Measurements from ENCODE around the gene NATD1.

The NATD1 gene

DNA sequence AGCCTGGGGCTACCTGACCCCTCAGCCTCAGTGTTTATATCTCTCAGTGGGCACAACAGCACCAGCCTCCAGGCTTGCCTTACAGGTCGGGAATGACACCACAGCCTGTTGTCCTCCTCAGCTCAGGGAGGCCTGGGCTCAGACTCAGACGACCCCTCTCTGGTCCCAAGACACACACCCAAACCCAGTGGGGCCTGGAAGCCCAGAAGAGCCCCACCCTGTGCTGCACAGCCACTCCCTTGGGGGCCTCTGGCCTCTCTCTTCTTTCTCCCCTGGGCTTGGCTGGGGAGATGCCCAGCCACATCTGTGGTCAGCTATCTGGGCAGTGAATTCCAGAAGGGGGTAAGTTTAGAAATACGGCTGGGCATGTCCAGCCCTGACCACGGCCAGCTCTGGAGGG, 2.4 kb downstream of the NATD1 start:
- DNase-seq (ENCODE audit: extremely low read depth, low read depth) = no peak
- H3K4me3 ChIP-seq (replicated peaks; ENCODE audit: low read depth, low read length) = no peak overlapping the region
- TF ChIP-seq, protein P1, sequence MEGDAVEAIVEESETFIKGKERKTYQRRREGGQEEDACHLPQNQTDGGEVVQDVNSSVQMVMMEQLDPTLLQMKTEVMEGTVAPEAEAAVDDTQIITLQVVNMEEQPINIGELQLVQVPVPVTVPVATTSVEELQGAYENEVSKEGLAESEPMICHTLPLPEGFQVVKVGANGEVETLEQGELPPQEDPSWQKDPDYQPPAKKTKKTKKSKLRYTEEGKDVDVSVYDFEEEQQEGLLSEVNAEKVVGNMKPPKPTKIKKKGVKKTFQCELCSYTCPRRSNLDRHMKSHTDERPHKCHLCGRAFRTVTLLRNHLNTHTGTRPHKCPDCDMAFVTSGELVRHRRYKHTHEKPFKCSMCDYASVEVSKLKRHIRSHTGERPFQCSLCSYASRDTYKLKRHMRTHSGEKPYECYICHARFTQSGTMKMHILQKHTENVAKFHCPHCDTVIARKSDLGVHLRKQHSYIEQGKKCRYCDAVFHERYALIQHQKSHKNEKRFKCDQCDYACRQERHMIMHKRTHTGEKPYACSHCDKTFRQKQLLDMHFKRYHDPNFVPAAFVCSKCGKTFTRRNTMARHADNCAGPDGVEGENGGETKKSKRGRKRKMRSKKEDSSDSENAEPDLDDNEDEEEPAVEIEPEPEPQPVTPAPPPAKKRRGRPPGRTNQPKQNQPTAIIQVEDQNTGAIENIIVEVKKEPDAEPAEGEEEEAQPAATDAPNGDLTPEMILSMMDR (IDR thresholded peaks at IDR 0.05; ENCODE audit: low read depth, low read length, missing control alignments) = no peak

DNA sequence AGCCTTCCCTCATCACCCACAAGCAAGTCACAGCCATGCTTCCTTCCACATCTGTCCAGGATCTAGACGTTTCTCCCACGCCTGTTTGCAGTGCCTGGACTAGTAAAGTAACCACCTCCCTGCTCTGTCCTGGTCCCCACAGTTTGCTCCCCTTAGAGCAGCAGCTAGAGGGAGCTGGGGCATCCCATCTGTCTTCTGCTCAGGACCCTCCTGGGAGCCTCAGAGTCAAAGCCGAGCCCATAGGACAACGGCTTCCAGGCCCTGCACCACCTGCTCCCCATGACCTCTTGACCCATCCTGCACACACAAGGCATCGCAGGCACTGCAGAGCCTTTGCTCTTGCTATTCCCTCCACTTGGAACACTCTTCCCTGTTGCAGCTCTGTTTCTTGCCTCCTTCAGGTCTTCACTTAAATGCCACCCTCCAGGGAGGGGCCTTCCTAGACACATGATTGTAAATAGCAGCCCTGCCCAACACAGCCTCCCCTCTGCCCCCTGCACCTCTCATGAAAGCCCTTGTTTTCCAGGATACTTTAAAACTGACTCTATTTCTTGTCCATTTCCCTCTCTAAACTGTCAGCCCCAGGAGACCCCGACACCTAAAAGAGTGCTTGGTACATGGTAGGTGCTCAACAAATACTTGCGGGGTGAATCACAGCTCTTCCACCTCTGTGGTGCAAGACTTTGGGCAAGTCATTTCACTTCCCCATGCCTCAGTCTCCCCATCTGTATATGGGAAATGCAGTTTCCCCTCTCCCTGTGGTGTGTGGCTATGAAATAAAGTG, 3.1 kb downstream of the NATD1 start:
- no peak for DNase-seq (ENCODE audit: extremely low read depth, low read depth)
- TF ChIP-seq, protein P1 (IDR thresholded peaks at IDR 0.05; ENCODE audit: low read depth, low read length, missing control alignments) = no peak
- no peak overlapping the region for H3K4me3 ChIP-seq (replicated peaks; ENCODE audit: low read depth, low read length)

DNA sequence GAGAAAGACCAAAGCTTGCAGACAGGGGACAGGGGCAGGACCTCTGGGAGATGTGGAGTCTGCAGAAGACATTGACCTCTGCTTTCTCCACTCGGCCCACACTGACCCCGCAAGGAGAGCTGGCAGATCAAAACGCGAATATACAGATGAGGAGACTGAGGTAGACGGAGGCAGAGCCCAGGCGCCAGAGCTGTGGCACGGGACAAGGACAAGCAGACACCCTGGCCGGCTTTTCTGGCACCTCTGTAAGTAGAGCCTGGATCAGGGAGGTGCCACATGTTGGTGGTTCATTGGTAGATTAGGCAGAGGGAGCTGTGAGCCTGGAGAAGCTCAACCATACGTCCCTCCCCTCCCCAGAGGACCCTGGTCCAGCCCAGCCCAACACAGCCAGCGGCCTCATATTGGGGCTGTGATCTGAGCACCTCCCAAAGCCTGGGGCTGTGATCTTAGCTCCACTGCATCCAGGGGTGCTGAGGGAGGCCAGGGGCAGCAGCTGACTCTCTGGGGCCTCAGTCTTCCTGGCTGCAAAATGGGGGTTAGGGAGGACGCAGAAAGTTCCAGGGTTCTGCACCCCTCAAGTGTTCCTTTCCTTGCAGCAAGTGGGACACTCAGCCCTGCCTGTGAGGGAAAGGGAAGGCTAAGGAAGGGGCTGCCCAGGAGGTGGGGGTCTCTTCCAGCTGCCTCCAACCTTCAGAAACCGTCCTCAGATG, 4.0 kb downstream of the NATD1 start:
- no peak overlapping the region for H3K4me3 ChIP-seq (replicated peaks; ENCODE audit: low read depth, low read length)
- no peak for DNase-seq (ENCODE audit: extremely low read depth, low read depth)
- TF ChIP-seq, protein P1 (IDR thresholded peaks at IDR 0.05; ENCODE audit: low read depth, low read length, missing control alignments) = no peak

DNA sequence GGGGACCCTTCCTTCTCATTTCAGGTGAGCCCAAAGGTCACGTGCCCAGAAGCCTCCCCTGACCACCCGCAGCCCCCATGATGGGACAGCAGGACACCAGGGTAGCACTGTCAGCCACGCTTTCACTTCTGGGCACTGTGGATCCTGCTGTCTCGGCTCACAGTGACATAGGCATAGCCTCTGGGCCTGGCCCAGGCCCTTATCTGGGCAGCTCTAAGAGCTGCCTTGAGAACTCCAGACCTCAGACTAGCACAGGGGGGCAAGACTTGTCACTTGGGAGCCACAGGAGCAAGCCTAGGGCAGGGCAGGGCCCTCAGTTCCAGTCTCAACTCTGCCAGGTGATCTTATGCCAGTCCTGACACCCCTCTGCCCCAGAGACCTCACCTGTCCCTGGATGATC, 4.7 kb downstream of the NATD1 start:
- DNase-seq (ENCODE audit: extremely low read depth, low read depth) = no peak
- H3K4me3 ChIP-seq (replicated peaks; ENCODE audit: low read depth, low read length) = no peak overlapping the region
- TF ChIP-seq, protein P1 (IDR thresholded peaks at IDR 0.05; ENCODE audit: low read depth, low read length, missing control alignments) = no peak

DNA sequence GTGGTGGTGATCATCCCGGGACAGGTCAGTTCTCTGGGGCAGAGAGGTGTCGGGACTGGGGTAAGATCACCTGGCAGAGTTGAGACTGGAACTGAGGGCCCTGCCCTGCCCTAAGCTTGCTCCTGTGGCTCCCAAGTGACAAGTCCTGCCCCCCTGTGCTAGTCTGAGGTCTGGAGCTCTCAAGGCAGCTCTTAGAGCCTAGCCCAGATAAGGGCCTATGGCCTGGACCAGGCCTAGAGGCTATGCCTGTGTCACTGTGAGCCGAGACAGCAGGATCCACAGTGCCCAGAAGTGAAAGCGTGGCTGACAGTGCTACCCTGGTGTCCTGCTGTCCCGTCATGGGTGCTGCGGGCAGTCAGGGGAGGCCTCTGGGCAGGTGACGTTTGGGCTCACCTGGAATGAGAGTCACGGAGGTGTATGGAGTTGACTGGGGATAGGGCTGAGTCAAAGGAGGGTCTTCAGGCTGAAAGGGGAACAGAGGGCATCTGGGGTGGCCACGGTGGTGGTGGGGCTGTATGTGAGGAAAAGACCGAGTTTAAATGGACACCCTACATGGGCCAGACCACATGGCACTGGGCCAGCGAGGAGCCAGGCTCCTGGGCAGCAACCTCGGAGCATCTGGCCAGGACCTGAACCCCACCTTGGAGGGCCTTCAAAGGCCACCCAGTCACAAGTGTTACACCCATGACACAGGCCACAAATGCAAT, 5.5 kb downstream of the NATD1 start:
- no peak overlapping the region for H3K4me3 ChIP-seq (replicated peaks; ENCODE audit: low read depth, low read length)
- DNase-seq (ENCODE audit: extremely low read depth, low read depth) = no peak
- TF ChIP-seq, protein P1 (IDR thresholded peaks at IDR 0.05; ENCODE audit: low read depth, low read length, missing control alignments) = no peak

DNA sequence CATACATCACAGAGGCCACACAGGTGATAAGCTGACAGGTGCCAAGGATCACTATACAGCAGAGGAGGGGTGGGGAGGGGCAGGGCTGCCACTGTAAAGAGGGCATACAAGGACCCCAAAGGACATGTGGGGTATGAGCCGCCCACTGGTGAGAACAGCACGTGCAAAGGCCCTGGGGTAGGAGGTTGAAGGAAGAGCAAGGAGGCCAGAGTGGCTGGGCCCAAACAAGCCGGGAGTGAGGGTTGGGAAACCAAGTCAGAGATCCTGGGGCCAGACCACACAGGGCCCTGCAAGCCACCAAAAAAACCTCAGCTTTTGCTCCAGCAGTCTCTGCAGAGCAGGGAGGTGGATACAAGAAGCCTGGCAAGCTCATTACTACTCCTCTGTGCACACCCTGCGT, 6.5 kb downstream of the NATD1 start:
- H3K4me3 ChIP-seq (replicated peaks; ENCODE audit: low read depth, low read length) = no peak overlapping the region
- no peak for DNase-seq (ENCODE audit: extremely low read depth, low read depth)
- TF ChIP-seq, protein P1 (IDR thresholded peaks at IDR 0.05; ENCODE audit: low read depth, low read length, missing control alignments) = no peak

All from HFF-Myc (cell line).